Smooth muscle cell (in vitro differentiated cells): ENCODE measurements around the gene LIFR. TPM values are rescaled to one million over a fixed set of nuclear protein-coding genes. Genes with fewer than 3 reads are reported as not detected.

Source experiments
- DNase-seq: peaks from one replicate; lab custom pipeline; 2025; ENCODE audit not compliant: unreplicated experiment; lab: John Stamatoyannopoulos, UW
- H2AFZ ChIP-seq: fragments of 200-600 bp; sonication (generic); 2 replicates; pipeline ENCODE4 v1.6.0; 2016; ENCODE audit warnings: antibody characterized with exemption, low read depth, mild to moderate bottlenecking
- H3F3A ChIP-seq: fragments of 200-600 bp; sonication (generic); 2 replicates; pipeline ENCODE4 v1.6.0; 2017; ENCODE audit warnings: antibody characterized with exemption, low read depth
- H3K27ac ChIP-seq: fragments of 200-600 bp; sonication (generic); 2 replicates; pipeline ENCODE4 v1.5.1; 2016; ENCODE audit warnings: low read depth, mild to moderate bottlenecking
- H3K27me3 ChIP-seq: fragments of 200-600 bp; sonication (generic); 2 replicates; pipeline ENCODE4 v1.6.1; 2016; ENCODE audit warnings: low read depth, mild to moderate bottlenecking
- H3K36me3 ChIP-seq: fragments of 200-600 bp; sonication (generic); 2 replicates; pipeline ENCODE4 v1.5.1; 2016; ENCODE audit warnings: low read depth
- H3K4me1 ChIP-seq: fragments of 200-600 bp; sonication (generic); 2 replicates; pipeline ENCODE4 v1.5.1; 2016; ENCODE audit warnings: low read depth
- H3K4me2 ChIP-seq: fragments of 200-600 bp; sonication (generic); 2 replicates; pipeline ENCODE4 v1.6.0; 2016; ENCODE audit warnings: mild to moderate bottlenecking
- H3K4me3 ChIP-seq: fragments of 200-600 bp; sonication (generic); 2 replicates; pipeline ENCODE4 v1.5.1; 2016; ENCODE audit warnings: mild to moderate bottlenecking
- H3K79me2 ChIP-seq: fragments of 200-600 bp; sonication (generic); 2 replicates; pipeline ENCODE4 v1.6.0; 2016; ENCODE audit warnings: low read depth, mild to moderate bottlenecking
- H3K9ac ChIP-seq: fragments of 200-600 bp; sonication (generic); 2 replicates; pipeline ENCODE4 v1.6.0; 2016; ENCODE audit warnings: low read depth
- H3K9me3 ChIP-seq: fragments of 200-600 bp; sonication (generic); replicated peaks from 2 replicates; pipeline ENCODE4 v1.5.1; 2016; ENCODE audit warnings: low read depth
- H4K20me1 ChIP-seq: fragments of 200-600 bp; sonication (generic); 2 replicates; pipeline ENCODE4 v1.6.0; 2016; ENCODE audit warnings: low read depth
- CTCF ChIP-seq: fragments of 200-600 bp; sonication (generic); IDR thresholded peaks from 2 replicates; pipeline ENCODE4 v1.5.1; 2017; ENCODE audit warnings: borderline replicate concordance, mild to moderate bottlenecking, antibody characterized with exemption; ENCODE audit not compliant: insufficient read depth, poor library complexity, severe bottlenecking
- WGBS: methylation state at CpG from one replicate; pipeline ENCODE4 v1.1.7; 2016; ENCODE audit warnings: low lambda C conversion rate; 5-methylcytosine and 5-hydroxymethylcytosine counted together
- polyA plus RNA-seq: library from polyadenylated mRNA; unstranded; fragments of >200 nt; fragmentation: Nextera tagmentation; extraction: Ambion mirVana; gene quantifications from 2 replicates; pipeline ENCODE4 v1.2.1, GENCODE V29; 2016
- total RNA-seq: library from RNA; depleted of rRNA; stranded (reverse); fragments of >200 nt; gene quantifications from 2 replicates; pipeline ENCODE4 v1.2.3, GENCODE V29; 2014

The LIFR gene
- 29.2 and 38.9 TPM in 2 replicates for total RNA-seq
- polyA plus RNA-seq, result 14.3 and 17.7 TPM in 2 replicates

DNA sequence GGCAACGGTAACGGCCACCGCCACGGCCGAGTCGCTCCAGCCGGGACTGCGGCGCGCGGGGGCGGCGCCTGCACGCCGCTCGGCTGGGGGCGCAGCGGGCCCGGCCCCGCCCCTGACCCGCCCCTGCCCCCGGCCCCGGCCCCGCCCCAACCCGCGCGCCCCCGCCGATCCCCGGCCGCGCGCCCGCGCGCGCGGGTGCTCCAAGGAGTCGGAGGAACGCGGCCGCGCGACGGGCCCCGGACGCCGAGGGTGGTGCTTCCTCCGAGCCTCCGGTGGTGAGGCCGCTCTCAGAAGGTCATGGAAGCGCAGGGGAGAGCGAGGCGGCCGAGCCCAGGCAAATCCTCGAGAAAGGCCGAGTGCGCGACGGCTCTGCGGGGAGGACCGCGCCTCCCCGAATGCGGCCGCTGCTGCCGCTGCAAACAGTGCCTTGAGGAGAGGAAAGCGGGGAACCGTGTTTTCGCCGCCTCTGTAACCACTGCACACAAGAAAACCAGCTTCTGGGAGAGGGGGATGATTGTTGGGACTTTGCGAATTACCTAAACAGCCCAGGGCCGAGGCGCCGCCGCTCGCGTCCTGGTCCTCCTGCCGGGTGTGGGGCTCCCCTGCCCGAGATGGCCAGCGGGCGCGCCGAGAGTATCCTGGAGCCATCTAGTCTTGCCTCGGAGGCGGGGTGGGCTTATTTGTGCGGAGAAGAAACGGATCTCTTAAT, at the start of gene LIFR:
Gene LIFR, minus strand, starts transcription at position 48 of the 709 bp plus-strand sequence. CDS start 25,999 bp downstream, outside the sequence.
- Histone ChIP-seq H2AFZ (peak within 1 kb of the TSS; percentile 93), H3K27ac (peak within 1 kb of the TSS; percentile 71), H3K9me3 (no peaks in the 10 kb centered on the region), H3K4me2 (peak within 1 kb of the TSS; percentile 97), H3K79me2 (peaks cover 23% of the 10 kb centered on the region), H3K36me3 (no peaks in the 10 kb centered on the region), H3F3A (no peaks in the 10 kb centered on the region), H3K4me1 (peaks cover 11% of the 10 kb centered on the region), H3K4me3 (peak within 1 kb of the TSS; percentile 78), H3K27me3 (no peaks in the 10 kb centered on the region), H4K20me1 (peaks cover 9% of the 10 kb centered on the region), H3K9ac (peak within 1 kb of the TSS; percentile 70)
- no peak for TF ChIP-seq CTCF
- DNase-seq, result peak; percentile 52
- WGBS, result under 1% methylated on average over 66 of the region's 88 CpGs

GRCh38 chr5:38605610-38606009, 49.2 kb upstream of the LIFR start:
- no peak overlapping the region for H2AFZ ChIP-seq
- no peak for TF ChIP-seq CTCF
- no peak overlapping the region for H3K9ac ChIP-seq
- no peaks in the 10 kb centered on the region for H3K36me3 ChIP-seq
- peaks cover 13% of the 10 kb centered on the region for H3F3A ChIP-seq
- H3K4me3 ChIP-seq, result no peak overlapping the region
- no peaks in the 10 kb centered on the region for H3K79me2 ChIP-seq
- no peaks in the 10 kb centered on the region for H3K27me3 ChIP-seq
- peaks cover 3% of the 10 kb centered on the region for H3K4me1 ChIP-seq
- DNase-seq, result no peak
- no peaks in the 10 kb centered on the region for H4K20me1 ChIP-seq
- 90% methylated on average over 7 of the region's 7 CpGs for WGBS
- no peaks in the 10 kb centered on the region for H3K9me3 ChIP-seq
- no peak overlapping the region for H3K4me2 ChIP-seq
- no peak overlapping the region for H3K27ac ChIP-seq

DNA sequence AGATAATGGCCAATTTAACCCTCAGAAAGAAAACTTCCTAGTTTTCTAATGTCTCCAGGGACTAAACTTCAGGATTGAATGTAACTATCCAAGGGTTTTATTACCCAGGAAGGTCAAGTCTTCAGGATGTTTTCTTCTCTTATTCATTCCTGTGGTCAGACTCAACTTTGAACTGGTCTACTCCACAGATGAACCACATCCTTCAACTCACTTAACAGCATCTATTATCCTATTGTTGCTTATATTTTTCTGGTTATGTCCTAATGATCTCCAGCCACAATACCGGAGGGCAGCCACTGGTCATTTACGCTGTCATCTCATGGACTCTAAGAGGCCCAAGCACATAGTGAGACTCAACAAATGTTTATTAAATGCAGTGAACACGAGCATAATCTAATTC, 47.2 kb upstream of the LIFR start:
- 82% methylated on average over 3 of the region's 3 CpGs for WGBS
- no peak for DNase-seq
- no peak for TF ChIP-seq CTCF
- Histone ChIP-seq H3K36me3 (no peaks in the 10 kb centered on the region), H3K9ac (no peak overlapping the region), H3K79me2 (no peaks in the 10 kb centered on the region), H3K27ac (no peak overlapping the region), H4K20me1 (no peaks in the 10 kb centered on the region), H3K4me2 (no peak overlapping the region), H3K9me3 (no peaks in the 10 kb centered on the region), H3K27me3 (no peaks in the 10 kb centered on the region), H3K4me1 (peaks cover 3% of the 10 kb centered on the region), H3F3A (peaks cover 12% of the 10 kb centered on the region), H3K4me3 (no peak overlapping the region), H2AFZ (no peak overlapping the region)

- H3K4me1 ChIP-seq, result peaks cover 3% of the 10 kb centered on the region
- H3K36me3 ChIP-seq, result no peaks in the 10 kb centered on the region
- H2AFZ ChIP-seq, result no peak overlapping the region
Observed at GRCh38 chr5:38602641-38603040, 46.2 kb upstream of the LIFR start.

More at GRCh38 chr5:38602641-38603040, 46.2 kb upstream of the LIFR start:
- H3K27me3 ChIP-seq, result no peaks in the 10 kb centered on the region
- H4K20me1 ChIP-seq, result no peaks in the 10 kb centered on the region
- no peaks in the 10 kb centered on the region for H3K79me2 ChIP-seq
- no peak overlapping the region for H3K4me3 ChIP-seq
- H3K9ac ChIP-seq, result no peak overlapping the region
- H3K4me2 ChIP-seq, result no peak overlapping the region
- no peak for DNase-seq
- no peak overlapping the region for H3K27ac ChIP-seq
- no peak for TF ChIP-seq CTCF
- 85% methylated on average over 5 of the region's 5 CpGs for WGBS
- no peaks in the 10 kb centered on the region for H3K9me3 ChIP-seq
- peaks cover 1% of the 10 kb centered on the region for H3F3A ChIP-seq
